Progenitor cell of endocrine pancreas (in vitro differentiated cells): ENCODE data around the gene DUSP12. TPM values are rescaled to one million over a fixed set of nuclear protein-coding genes. Genes with fewer than 3 reads are reported as not detected.
A peak's percentile ranks its signal among the peaks of the same experiment; 100 is the strongest.
"Not testable (repeated sequence)": the region's sequence is repeated elsewhere in the genome, so short reads cannot be mapped to it uniquely, and the experiment has no call there.

Experiments
- DNase-seq: peaks from one replicate; pipeline ENCODE4 v3.0.0; 2021; ENCODE audit warnings: low spot score; ENCODE audit not compliant: unreplicated experiment
- H3K27ac Mint-ChIP-seq: 2 replicates; pipeline ENCODE4 v1.8.0; 2021; ENCODE audit warnings: mild to moderate bottlenecking, moderate library complexity, mixed read lengths
- H3K27me3 Mint-ChIP-seq: 2 replicates; pipeline ENCODE4 v1.8.0; 2021; ENCODE audit warnings: mixed read lengths
- H3K36me3 Mint-ChIP-seq: 2 replicates; pipeline ENCODE4 v1.8.0; 2022; ENCODE audit warnings: mixed read lengths; ENCODE audit not compliant: insufficient read depth
- H3K4me1 Mint-ChIP-seq: 2 replicates; pipeline ENCODE4 v1.8.0; 2021; ENCODE audit warnings: low read depth, mixed read lengths
- H3K4me3 Mint-ChIP-seq: 2 replicates; pipeline ENCODE4 v1.8.0; 2021; ENCODE audit warnings: low read depth, mild to moderate bottlenecking, moderate library complexity, mixed read lengths
- H3K9me3 Mint-ChIP-seq: 2 replicates; pipeline ENCODE4 v1.8.0; 2021; ENCODE audit warnings: low read depth, mixed read lengths
- total RNA-seq: library from RNA; stranded (reverse); gene quantifications from 2 replicates; pipeline ENCODE4 v1.2.1, GENCODE V29; 2021
- TF ChIP-seq, protein P1 (sequence below): fragments of 200-600 bp; sonication (generic); IDR thresholded peaks from one replicate; pipeline ENCODE4 v1.5.0; 2021; ENCODE audit warnings: antibody characterized with exemption, mild to moderate bottlenecking; ENCODE audit not compliant: unreplicated experiment

Gene DUSP12
- total RNA-seq, 1 donor from 2014 or later = 31.0 TPM

DNA sequence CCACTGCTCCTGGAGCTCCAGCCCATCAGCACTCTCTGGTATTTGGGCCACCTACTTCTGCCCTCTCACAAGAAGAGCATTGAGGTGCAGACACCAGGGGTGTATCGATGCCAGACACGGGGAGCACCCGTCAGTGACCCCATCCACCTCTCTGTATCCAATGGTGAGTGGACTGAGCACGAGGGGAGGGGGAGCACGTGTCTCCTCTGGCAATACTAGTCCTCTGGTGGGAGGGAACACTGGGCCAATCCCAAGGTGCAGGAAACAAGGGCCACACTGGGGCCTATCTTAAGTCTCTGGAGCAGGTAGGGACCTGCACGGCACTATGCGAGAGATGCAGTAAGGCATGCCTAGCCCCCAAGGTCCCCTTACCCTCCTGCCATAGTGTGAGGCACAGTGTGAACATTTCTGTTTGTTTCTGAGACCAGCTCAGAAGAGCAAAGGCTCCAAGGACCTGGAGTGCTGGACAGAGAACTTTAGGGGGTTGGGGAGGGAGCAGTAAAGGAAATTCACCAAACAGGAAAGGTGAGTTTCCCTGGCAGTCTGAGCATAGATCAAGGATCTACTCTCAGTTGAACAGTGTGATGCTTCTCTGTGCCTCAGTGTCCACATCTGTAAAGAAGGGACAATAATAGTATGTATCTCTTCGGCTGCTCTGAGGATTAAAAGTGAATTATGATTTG is 26.0 kb upstream of the DUSP12 start:
- no peak overlapping the region for H3K4me3 Mint-ChIP-seq
- H3K27ac Mint-ChIP-seq = no peak overlapping the region
- peaks cover 41% of the 10 kb centered on the region for H3K27me3 Mint-ChIP-seq
- H3K9me3 Mint-ChIP-seq = no peaks in the 10 kb centered on the region
- H3K36me3 Mint-ChIP-seq = no peaks in the 10 kb centered on the region
- H3K4me1 Mint-ChIP-seq = peaks cover 9% of the 10 kb centered on the region
- DNase-seq = no peak
- TF ChIP-seq, protein P1, sequence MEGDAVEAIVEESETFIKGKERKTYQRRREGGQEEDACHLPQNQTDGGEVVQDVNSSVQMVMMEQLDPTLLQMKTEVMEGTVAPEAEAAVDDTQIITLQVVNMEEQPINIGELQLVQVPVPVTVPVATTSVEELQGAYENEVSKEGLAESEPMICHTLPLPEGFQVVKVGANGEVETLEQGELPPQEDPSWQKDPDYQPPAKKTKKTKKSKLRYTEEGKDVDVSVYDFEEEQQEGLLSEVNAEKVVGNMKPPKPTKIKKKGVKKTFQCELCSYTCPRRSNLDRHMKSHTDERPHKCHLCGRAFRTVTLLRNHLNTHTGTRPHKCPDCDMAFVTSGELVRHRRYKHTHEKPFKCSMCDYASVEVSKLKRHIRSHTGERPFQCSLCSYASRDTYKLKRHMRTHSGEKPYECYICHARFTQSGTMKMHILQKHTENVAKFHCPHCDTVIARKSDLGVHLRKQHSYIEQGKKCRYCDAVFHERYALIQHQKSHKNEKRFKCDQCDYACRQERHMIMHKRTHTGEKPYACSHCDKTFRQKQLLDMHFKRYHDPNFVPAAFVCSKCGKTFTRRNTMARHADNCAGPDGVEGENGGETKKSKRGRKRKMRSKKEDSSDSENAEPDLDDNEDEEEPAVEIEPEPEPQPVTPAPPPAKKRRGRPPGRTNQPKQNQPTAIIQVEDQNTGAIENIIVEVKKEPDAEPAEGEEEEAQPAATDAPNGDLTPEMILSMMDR = no peak

DNA sequence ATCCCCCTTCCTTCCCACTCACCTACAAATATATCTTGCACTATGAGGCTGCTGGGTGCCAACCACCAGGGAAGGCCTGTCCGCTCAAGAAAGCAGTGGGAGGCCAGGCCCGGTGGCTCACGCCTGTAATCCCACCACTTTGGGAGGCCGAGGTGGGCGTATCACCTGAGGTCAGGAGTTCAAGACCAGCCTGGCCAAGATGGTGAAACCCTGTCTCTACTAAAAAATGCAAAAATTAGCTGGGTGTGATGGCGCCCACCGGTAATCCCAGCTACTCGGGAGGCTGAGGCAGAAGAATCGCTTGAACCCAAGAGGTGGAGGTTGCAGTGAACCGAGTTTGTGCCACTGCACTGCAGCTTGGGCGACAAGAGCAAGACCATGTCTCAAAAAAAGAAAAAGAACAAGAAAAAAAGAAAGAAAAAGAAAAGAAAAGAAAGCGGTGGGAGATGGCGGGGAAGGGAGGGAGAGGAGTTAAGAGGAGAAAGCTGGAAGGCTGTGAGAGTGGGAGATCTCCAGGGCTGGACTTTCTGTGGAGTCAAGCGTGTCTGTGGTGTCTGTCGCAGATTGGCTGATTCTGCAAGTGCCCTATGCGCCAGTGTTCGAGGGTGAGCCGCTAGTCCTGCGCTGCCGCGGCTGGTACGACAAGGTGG is 24.2 kb upstream of the DUSP12 start:
- not testable (repeated sequence) for H3K4me1 Mint-ChIP-seq, H3K9me3 Mint-ChIP-seq, H3K36me3 Mint-ChIP-seq, DNase-seq
- Mint-ChIP-seq H3K27ac (peak overlapping the region; percentile 51), H3K4me3 (peak overlapping the region; percentile 78), H3K27me3 (peaks cover 47% of the 10 kb centered on the region)

DNA sequence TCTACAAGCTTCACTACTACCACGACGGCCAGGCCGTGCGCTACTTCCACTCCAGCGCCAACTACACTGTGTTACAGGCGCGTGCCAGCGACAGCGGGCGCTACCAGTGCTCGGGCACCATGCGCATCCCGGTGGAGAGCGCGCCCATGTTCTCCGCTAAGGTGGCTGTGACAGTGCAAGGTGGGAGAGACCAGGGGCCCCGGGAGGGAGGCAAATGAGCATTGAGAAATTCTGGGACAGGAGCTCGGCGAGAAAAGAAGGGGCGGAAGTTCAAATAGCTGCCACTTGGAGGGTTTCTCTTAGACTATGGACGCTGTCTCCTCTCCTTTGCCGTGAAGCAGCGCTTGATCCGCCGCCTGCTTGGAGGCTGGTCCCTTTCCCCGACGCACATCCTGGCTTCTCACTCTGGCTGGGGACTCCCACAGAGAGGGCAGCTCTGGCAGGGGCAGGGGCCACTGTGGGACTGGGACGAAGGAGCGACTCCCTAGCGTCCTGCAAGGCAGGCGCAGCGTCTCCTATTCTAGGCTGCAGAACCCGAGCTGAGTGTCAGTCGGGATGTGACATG is 23.6 kb upstream of the DUSP12 start:
- peak overlapping the region; percentile 51 for H3K27ac Mint-ChIP-seq
- H3K27me3 Mint-ChIP-seq = peaks cover 47% of the 10 kb centered on the region
- H3K36me3 Mint-ChIP-seq = no peaks in the 10 kb centered on the region
- H3K4me1 Mint-ChIP-seq = peaks cover 12% of the 10 kb centered on the region
- H3K9me3 Mint-ChIP-seq = no peaks in the 10 kb centered on the region
- peak; percentile 32 for DNase-seq
- H3K4me3 Mint-ChIP-seq = peak overlapping the region; percentile 78
- TF ChIP-seq, protein P1 = peak; percentile 52

DNA sequence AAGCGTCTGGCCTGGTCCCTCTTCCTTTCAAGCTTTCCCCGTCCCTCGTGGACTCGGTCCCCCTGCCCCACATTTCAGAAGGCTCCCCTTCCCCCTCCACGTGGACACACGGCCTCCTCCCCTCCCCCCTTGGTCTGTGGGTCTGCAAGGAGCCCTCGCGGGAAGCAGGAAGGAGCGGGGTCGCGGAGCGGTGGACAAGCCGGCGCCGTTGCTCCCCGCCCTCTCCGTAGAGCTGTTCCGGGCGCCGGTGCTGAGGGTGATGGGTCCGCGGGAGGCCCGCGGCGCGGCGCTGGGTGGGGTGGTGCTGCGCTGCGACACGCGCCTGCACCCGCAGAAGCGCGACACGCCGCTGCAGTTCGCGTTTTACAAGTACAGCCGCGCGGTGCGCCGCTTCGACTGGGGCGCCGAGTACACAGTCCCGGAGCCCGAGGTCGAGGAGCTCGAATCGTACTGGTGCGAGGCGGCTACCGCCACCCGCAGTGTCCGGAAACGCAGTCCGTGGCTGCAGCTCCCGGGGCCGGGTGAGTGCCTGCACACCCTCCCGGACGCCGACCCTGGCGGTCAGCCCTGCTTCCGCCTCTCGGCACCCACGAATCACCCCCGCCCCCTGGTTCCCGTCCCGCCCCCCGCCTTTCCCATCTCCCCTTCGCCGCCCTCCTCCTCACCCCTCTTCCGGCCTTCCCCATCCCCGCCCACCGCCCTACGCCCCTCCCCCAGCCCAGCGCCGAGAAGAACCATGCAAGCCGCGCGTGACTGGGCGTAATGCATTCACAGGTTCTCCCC is 22.9 kb upstream of the DUSP12 start:
- no peaks in the 10 kb centered on the region for H3K36me3 Mint-ChIP-seq
- peak; percentile 76 for DNase-seq
- H3K27ac Mint-ChIP-seq = peak overlapping the region; percentile 88
- H3K4me1 Mint-ChIP-seq = peaks cover 19% of the 10 kb centered on the region
- peak overlapping the region; percentile 78 for H3K4me3 Mint-ChIP-seq
- H3K9me3 Mint-ChIP-seq = no peaks in the 10 kb centered on the region
- peaks cover 49% of the 10 kb centered on the region for H3K27me3 Mint-ChIP-seq
- TF ChIP-seq, protein P1 = peak; percentile 26

DNA sequence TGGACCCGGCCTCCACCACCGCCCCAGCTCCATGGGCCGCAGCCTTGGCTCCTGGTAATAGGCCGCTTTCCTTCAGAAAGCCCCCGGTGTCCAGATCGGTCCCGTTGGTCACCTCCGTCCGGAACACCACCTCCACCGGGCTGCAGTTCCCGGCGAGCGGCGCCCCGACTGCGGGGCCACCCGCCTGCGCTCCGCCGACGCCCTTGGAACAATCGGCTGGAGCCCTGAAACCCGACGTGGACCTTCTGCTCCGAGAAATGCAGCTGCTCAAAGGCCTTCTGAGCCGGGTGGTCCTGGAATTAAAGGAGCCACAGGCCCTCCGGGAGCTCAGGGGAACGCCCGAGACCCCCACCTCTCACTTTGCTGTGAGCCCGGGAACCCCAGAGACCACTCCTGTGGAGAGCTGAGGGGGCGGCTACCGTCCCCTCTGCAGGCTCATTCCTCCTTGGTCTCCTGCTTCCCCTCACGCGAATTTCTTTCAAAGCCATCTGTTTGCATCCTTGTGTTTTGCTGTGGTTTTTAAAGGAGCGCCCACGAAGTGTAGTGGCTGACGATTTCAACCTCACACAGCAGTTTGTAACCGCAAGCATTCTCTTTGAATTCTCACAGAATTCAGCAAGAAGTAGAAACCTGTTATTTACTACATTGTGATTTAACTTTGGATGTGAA is 22.2 kb upstream of the DUSP12 start:
- DNase-seq = no peak
- Mint-ChIP-seq H3K4me3 (peak overlapping the region; percentile 78), H3K4me1 (peaks cover 21% of the 10 kb centered on the region), H3K36me3 (no peaks in the 10 kb centered on the region), H3K9me3 (no peaks in the 10 kb centered on the region), H3K27me3 (peaks cover 47% of the 10 kb centered on the region), H3K27ac (peak overlapping the region; percentile 88)
- TF ChIP-seq, protein P1 = no peak
